Activated CD8-positive, alpha-beta memory T cell treated with anti-CD3 and anti-CD28 coated beads, Interleukin-2, amount 50 U/mL, for 4 hours (primary cell): ENCODE measurements around the gene SDHB.

ENCODE experiments used
- DNase-seq: peaks from one replicate; pipeline ENCODE4 v3.0.0-alpha.2; 2020

Gene SDHB

DNA sequence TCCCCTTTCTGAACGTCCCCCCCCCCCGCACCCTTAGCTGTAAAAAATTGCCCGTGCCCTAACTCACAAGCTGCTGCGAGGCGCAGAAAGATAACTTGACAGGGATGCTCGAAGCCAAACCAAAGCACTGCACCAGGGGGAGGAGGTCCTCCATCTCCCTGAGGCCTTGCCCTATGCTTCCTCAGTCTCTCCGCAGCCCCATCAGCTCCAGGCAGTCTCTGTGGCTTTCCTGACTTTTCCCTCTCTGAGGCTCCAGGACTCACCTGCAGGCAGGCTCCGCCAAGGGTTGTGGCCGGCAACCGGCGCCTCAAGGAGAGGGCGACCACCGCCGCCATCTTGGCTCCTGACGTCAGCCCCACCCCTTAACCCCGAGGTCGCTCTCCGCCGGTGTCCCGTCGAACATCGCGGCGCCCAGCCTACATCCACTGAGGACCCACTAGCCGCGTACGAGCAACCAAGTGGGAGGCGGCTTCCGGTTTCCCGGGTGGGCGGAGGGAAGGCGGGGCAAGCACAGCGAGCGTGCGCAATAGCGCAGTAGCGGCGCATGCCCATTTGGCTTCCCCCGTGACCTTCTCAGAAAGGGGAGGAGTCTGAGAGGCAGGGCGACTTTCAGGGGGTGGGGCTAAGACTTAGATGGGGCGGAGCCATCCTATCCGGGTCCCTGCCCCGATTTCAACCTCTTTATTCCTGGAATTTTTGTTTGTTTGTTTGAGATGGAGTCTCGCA, at the start of gene SDHB:
SDHB (minus strand) TSS at position 348 of the 726 bp plus-strand sequence; CDS start at position 335, 13 bp downstream.
- DNase-seq: peak; percentile 99

DNA sequence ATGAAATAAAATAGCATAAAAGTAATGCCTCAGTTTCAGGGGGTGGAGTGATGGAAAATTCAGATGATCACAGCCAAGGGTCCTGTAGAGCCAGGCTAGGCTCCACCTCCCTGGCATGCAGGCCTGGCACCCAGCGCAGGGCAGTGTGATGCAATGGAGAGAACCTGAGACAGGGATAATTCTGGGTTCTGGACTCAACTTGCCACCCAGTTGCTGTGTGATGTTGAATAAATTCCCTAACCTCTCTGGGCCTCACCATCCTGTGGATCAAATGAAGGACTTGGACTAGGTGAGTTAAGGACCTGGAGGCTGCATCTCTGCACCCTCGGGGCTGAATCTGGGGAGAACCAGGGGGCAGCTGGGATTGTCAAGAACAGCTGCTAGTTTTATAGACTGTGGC, 48.4 kb upstream of the SDHB start:
- no peak for DNase-seq

- no peak for DNase-seq
Observed at GRCh38 chr1:17101261-17101660, 47.4 kb upstream of the SDHB start.

DNA sequence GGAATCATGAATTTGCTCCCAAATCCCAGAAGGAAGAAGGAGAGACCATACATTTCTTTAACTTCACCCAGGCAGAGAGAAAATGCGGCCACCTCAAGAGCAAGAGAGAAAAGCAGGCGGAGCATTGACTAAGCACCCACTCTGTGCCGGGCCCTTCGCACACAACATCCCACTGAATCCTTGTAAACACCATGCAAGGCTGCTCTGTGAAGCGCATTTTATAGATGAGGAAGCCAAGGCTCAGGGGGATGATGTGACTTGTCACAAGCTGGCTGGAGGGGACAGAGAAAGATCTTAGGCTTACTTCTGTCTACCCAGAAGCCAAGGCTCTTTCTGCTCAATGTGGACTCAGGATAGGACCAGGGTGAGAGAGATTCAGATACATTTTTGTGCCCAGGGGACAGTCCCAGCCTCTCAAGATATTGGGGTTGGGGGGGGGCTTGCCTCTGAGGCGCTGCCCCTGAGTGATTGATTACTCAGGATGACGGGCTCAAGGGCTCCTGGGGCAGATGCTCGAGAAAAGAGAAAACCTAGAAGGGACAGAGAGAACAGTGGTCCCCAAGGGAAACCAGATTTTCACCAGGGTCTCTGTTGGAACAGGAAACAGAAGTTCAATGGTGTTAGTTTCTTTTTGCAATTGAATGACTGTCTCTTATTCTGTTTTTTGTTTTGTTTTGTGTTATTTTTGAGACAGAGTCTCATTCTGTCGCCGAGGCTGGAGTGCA, 45.9 kb upstream of the SDHB start:
- no peak for DNase-seq

DNA sequence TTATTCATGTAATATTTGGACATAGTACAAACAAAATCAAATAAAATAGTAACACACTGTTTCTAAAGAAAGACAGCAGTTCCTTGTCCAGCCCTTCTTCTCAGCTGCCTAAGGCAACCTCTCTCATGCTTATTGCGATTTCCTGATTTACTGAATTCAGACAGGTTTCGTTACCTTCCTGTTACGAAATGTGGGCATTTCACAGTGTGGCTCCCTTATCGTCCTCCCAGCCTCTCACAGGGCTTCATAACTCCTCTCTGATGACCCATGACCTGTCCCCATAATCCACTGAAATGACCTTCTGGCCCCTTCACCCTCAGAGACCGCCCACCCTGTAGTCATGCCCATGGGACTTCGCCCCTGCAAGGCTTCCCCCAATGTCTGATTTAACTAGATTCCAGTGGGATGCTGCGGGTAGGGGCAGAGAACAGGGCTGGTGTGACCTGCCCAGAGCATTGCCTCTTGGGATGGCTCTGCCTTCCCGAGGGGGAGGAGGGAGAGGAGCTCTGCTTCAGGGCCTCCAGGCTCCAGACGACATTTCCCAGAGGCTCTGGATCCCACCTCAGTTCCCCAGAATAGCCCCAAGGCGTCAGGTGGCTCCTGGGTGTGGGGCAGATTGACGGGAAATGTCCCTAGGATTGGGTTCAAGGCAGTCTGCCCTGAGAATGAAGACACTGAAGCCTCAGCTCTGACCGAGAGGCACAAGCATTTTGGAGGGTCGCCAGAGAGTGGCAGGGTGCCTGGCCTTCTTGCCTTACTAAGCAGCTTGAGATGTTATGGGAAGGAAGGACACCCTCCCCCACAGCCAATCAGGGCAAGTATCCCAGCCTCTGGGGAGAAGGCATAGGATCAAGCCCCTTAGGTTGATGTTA, 44.9 kb upstream of the SDHB start:
- no peak for DNase-seq

DNA sequence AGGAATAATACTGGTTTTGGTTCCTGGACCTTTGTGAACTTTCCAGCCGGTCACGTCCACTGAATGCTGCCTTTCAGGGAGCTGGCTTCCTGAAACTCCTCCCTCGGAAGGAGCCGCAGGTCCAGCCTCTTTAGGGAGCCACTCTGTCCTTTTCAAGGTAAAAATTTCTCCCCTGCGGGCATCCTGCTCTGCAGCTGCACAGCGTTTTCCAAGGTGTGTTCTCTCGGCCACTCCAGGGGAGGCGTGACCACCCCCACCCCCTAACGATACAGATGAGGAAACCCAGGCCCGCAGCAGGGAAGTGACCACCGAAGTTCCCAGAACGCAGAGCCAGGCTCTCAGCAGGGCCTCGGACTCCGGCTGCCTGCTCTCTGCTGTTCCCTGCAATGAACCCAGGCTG, 44.0 kb upstream of the SDHB start:
- DNase-seq: no peak

DNA sequence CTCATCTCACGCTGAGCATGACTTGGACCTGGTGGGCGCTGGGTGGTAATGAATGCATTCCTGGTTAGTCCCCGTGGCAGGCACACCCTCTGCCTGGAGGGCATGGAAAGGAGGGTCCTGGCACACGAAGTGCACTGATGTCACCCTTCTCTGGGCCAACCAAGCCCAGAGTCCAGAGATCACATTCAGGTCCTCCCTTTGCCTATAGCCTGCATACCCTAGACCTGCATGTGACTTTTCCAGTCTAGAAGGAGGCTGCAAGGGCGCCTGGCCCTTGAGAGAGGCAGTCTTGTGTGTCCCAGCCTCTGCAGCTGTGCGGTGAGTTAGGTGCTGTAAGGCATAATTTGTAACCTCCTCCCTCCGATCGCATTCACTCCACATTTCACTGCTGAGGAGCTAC, 43.3 kb upstream of the SDHB start:
- DNase-seq: no peak

- no peak for DNase-seq
Observed at GRCh38 chr1:17096584-17096983, 42.8 kb upstream of the SDHB start.

- no peak for DNase-seq
Observed at GRCh38 chr1:17095141-17095540, 41.3 kb upstream of the SDHB start.

DNA sequence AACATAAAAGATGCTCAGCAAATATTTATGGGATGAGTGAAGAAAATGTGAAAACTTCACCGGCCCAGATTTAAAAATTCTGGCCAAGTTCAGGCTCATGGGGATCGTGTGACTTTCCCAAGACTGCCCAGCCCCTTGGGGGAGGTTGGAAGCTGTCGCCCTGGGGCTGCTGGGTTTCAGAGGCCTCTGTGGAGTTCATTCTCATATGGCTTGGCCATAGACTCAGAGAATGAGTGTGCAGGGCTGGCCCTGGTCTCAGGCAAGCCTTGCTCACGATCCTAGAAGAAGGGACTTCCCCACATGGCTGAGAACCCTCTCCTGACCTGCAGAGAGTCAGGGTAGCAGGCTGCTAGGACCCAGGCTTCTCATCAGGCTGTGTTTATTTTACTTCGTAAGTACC, 40.8 kb upstream of the SDHB start:
- no peak for DNase-seq

GRCh38 chr1:17093822-17094393, 40.1 kb upstream of the SDHB start:
- DNase-seq: no peak

DNA sequence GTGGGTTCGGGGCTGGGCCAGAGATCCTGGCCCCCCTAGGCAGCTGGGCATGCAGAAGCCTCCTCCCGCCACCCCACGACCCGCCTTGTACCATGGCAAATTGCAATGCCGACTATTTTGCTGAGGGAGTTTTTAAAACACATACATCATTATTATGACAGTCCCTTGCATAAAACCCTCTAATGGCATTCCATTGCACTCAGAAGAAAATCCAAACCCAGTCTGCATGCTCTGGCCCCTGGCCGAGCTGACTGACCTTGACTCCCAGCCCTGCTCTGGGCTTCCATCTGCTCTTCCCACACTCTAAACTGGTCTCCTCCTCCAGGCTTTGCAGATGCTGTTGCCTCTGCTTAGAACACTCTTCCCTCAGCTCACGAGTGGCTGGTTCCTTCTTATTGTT, 37.4 kb upstream of the SDHB start:
- no peak for DNase-seq

GRCh38 chr1:17089506-17089905, 35.7 kb upstream of the SDHB start:
- DNase-seq: no peak

- no peak for DNase-seq
Observed at GRCh38 chr1:17086751-17087150, 32.9 kb upstream of the SDHB start.

DNA sequence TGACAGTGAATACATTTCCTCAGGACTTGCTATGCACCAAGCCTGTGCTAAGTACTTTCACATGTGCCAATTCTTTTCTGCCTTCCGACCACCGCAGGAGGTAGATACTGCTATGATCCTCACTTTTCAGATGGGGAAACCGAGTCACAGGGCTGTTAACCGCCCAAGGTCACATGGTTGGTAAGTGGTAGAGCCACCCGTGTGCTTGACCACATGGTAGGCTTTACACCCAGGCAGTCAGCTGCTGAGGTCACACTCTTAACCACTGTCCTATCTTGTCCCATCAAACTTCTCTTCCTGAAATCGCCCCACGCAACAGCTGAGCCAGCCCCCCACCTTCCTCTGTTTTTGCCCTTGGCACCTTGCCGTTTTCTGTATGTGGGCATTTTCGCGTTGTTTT, 31.0 kb upstream of the SDHB start:
- DNase-seq: no peak

DNA sequence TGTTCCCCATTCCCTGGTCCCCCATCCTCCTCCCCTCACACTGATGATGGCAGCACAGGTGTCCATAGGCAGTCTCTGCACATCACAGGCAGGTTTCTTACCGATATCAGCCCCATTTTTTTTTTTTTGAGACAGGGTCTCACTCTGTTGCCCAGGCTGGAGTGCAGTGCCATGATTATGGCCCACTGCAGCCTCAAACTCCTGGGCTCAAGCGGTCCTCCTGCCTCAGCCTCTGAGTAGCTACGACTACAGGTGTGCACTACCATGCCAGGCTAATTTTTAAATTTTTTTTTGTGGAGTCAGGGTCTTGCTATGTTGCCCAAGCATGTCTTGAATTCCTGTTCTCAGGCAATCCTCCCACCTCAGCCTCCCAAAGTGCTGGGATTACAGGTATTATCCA, 28.9 kb upstream of the SDHB start:
- no peak for DNase-seq

- no peak for DNase-seq
Observed at GRCh38 chr1:17081439-17081838, 27.6 kb upstream of the SDHB start.

GRCh38 chr1:17080880-17081279, 27.0 kb upstream of the SDHB start:
- no peak for DNase-seq

GRCh38 chr1:17080085-17080759, 26.4 kb upstream of the SDHB start:
- no peak for DNase-seq

DNA sequence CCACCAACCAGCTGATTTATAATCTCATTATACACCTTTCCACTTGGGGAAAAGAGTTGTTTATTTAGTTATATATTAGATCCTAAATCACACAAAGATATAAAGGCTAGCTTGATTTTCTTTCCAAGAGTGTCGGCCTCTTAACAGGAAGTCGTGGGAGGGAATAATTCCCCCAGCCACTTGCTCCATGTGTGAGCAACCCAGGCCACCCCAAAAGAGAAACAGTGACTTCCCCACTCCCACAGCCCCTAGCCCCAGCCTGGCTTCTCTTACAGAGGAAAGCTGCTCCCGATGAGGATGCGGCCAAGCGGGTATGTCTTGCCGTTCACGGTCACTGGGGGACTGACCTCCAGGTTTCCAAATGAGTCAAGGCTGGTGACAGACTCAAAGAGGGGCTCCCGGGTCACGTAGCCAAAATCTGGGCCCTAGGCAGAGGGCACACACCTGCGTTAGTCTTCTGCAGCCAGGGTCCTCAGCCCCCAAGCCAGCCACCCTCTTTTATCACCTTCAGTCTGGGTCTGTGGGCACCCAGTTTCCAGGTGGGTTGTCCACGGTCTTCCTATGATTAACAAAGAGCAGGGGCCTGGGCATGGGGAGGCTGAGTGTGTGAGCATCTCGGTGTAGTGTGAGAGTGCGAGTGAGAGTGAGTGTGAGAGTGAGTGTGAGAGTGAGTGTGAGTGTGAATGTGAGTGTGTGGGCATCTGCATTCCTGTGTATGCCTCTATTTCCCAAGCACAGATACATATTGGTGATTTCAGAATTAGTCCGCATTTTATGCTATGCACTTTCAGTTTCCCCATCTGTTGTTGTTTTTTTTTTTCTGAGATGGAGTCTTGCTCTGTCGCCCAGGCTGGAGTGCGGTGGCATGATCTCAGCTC, 25.4 kb upstream of the SDHB start:
- DNase-seq: no peak

DNA sequence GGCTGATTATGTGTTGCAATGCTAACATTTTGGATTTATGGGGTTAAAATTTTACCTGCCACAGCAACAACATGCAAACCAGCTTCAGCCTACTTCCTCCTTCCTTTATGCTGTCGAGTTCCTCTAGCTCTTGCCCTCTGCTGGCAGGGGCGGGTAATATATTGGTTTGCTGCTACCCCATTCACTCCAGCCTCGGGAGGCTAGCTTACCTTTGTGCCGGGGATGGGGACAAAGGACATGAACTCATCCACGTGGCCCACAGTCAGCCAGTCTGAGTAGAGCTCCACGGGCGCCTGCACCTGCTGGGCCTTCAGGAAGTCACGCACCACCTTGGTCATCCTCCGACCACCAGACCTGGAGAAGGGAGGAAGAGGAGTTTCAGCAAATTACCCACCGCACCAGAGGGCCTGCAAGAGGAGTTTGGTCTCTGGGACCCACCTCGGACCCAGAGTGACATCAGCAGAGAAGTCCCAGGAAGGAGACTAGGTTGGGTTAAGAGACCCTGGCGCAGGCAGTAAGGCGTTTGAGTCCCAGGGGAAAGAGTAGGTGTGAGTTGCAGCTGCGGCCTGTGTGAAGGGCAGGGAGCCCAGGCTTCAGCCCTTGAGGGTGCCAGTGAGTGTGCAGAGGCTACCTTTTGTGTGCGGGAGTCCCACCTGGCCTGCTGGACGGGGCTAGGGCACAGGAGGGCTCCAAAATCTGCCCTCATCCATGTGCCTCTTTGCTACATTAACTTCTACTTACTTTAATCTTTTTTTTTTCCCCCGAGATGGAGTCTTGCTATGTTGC, 21.8 kb upstream of the SDHB start:
- DNase-seq: no peak
